Activated T-cell treated with anti-CD3 and anti-CD28 coated beads, Interleukin-2, amount 50 U/mL, for 24 hours (primary cell): ENCODE data around the gene SRRD.

ENCODE experiments used
- DNase-seq: peaks from one replicate; pipeline ENCODE4 v3.0.0-alpha.2; 2020
- H3K27ac Mint-ChIP-seq: 2 replicates; pipeline ENCODE4 v1.8.0; 2020; ENCODE audit warnings: mild to moderate bottlenecking, mixed read lengths
- H3K27me3 Mint-ChIP-seq: 2 replicates; pipeline ENCODE4 v1.8.0; 2020; ENCODE audit warnings: mixed read lengths
- H3K36me3 Mint-ChIP-seq: 2 replicates; pipeline ENCODE4 v1.8.0; 2020; ENCODE audit warnings: low read depth, mixed read lengths
- H3K4me1 Mint-ChIP-seq: 2 replicates; pipeline ENCODE4 v1.8.0; 2020; ENCODE audit warnings: low read depth, mixed read lengths
- H3K4me3 Mint-ChIP-seq: 2 replicates; pipeline ENCODE4 v1.8.0; 2020; ENCODE audit warnings: mild to moderate bottlenecking, moderate library complexity, mixed read lengths
- H3K9me3 Mint-ChIP-seq: 2 replicates; pipeline ENCODE4 v1.8.0; 2020; ENCODE audit warnings: mixed read lengths

Gene SRRD

GRCh38 chr22:26463688-26464087 is 20.0 kb upstream of the SRRD start:
- no peak overlapping the region for H3K27ac Mint-ChIP-seq
- H3K36me3 Mint-ChIP-seq: peaks cover 96% of the 10 kb centered on the region

GRCh38 chr22:26464312-26464711 is 19.4 kb upstream of the SRRD start:
- no peak overlapping the region for H3K27ac Mint-ChIP-seq
- no peaks in the 10 kb centered on the region for H3K9me3 Mint-ChIP-seq
- H3K4me1 Mint-ChIP-seq: no peaks in the 10 kb centered on the region
- DNase-seq: peak; percentile 12
- no peak overlapping the region for H3K4me3 Mint-ChIP-seq
- H3K36me3 Mint-ChIP-seq: peaks cover 96% of the 10 kb centered on the region
- H3K27me3 Mint-ChIP-seq: no peaks in the 10 kb centered on the region

More at GRCh38 chr22:26463688-26464087, 20.0 kb upstream of the SRRD start:
- no peaks in the 10 kb centered on the region for H3K4me1 Mint-ChIP-seq
- H3K9me3 Mint-ChIP-seq: no peaks in the 10 kb centered on the region
- no peaks in the 10 kb centered on the region for H3K27me3 Mint-ChIP-seq
- peak; percentile 8 for DNase-seq
- H3K4me3 Mint-ChIP-seq: no peak overlapping the region

GRCh38 chr22:26466196-26466595 is 17.5 kb upstream of the SRRD start:
- no peak for DNase-seq
- H3K36me3 Mint-ChIP-seq: peaks cover 96% of the 10 kb centered on the region
- no peaks in the 10 kb centered on the region for H3K9me3 Mint-ChIP-seq
- H3K27me3 Mint-ChIP-seq: no peaks in the 10 kb centered on the region
- H3K27ac Mint-ChIP-seq: no peak overlapping the region
- no peak overlapping the region for H3K4me3 Mint-ChIP-seq
- no peaks in the 10 kb centered on the region for H3K4me1 Mint-ChIP-seq

GRCh38 chr22:26470807-26471206 is 12.9 kb upstream of the SRRD start:
- no peak overlapping the region for H3K27ac Mint-ChIP-seq

GRCh38 chr22:26471522-26471921 is 12.2 kb upstream of the SRRD start:
- Mint-ChIP-seq H3K9me3 (no peaks in the 10 kb centered on the region), H3K4me3 (no peak overlapping the region), H3K27me3 (no peaks in the 10 kb centered on the region), H3K4me1 (peaks cover 7% of the 10 kb centered on the region), H3K36me3 (peaks cover 91% of the 10 kb centered on the region), H3K27ac (no peak overlapping the region)
- DNase-seq: no peak

More at GRCh38 chr22:26470807-26471206, 12.9 kb upstream of the SRRD start:
- Mint-ChIP-seq H3K9me3 (no peaks in the 10 kb centered on the region), H3K4me1 (peaks cover 7% of the 10 kb centered on the region), H3K4me3 (no peak overlapping the region), H3K27me3 (no peaks in the 10 kb centered on the region), H3K36me3 (peaks cover 95% of the 10 kb centered on the region)
- DNase-seq: no peak

GRCh38 chr22:26474682-26475081 is 9.0 kb upstream of the SRRD start:
- Mint-ChIP-seq H3K27ac (peak overlapping the region; percentile 20), H3K4me3 (no peak overlapping the region), H3K9me3 (no peaks in the 10 kb centered on the region), H3K36me3 (peaks cover 92% of the 10 kb centered on the region), H3K27me3 (no peaks in the 10 kb centered on the region), H3K4me1 (peaks cover 34% of the 10 kb centered on the region)
- no peak for DNase-seq

GRCh38 chr22:26476705-26477340 is 6.9 kb upstream of the SRRD start:
- H3K27ac Mint-ChIP-seq: peak overlapping the region; percentile 7
- no peaks in the 10 kb centered on the region for H3K27me3 Mint-ChIP-seq
- H3K4me1 Mint-ChIP-seq: peaks cover 53% of the 10 kb centered on the region
- DNase-seq: no peak
- peaks cover 88% of the 10 kb centered on the region for H3K36me3 Mint-ChIP-seq
- H3K9me3 Mint-ChIP-seq: no peaks in the 10 kb centered on the region
- H3K4me3 Mint-ChIP-seq: no peak overlapping the region

- peak overlapping the region; percentile 0 for H3K27ac Mint-ChIP-seq
- H3K9me3 Mint-ChIP-seq: no peaks in the 10 kb centered on the region
- no peak overlapping the region for H3K4me3 Mint-ChIP-seq
- DNase-seq: no peak
- H3K36me3 Mint-ChIP-seq: peaks cover 83% of the 10 kb centered on the region
- H3K27me3 Mint-ChIP-seq: no peaks in the 10 kb centered on the region
- H3K4me1 Mint-ChIP-seq: peaks cover 58% of the 10 kb centered on the region
Observed at GRCh38 chr22:26477341-26477731, 6.3 kb upstream of the SRRD start.

- Mint-ChIP-seq H3K36me3 (peaks cover 73% of the 10 kb centered on the region), H3K4me1 (peaks cover 68% of the 10 kb centered on the region), H3K27me3 (no peaks in the 10 kb centered on the region), H3K4me3 (peak overlapping the region; percentile 96), H3K27ac (peak overlapping the region; percentile 68), H3K9me3 (no peaks in the 10 kb centered on the region)
- DNase-seq: no peak
Observed at GRCh38 chr22:26479043-26479791, 4.5 kb upstream of the SRRD start.

GRCh38 chr22:26479792-26480610 is 3.7 kb upstream of the SRRD start:
- H3K36me3 Mint-ChIP-seq: peaks cover 69% of the 10 kb centered on the region
- peaks cover 68% of the 10 kb centered on the region for H3K4me1 Mint-ChIP-seq
- H3K4me3 Mint-ChIP-seq: peak overlapping the region; percentile 96
- no peaks in the 10 kb centered on the region for H3K9me3 Mint-ChIP-seq
- no peaks in the 10 kb centered on the region for H3K27me3 Mint-ChIP-seq
- H3K27ac Mint-ChIP-seq: peak overlapping the region; percentile 98
- DNase-seq: no peak

GRCh38 chr22:26480611-26480932 is 3.1 kb upstream of the SRRD start:
- Mint-ChIP-seq H3K9me3 (no peaks in the 10 kb centered on the region), H3K4me1 (peaks cover 73% of the 10 kb centered on the region), H3K4me3 (peak overlapping the region; percentile 96), H3K27me3 (no peaks in the 10 kb centered on the region), H3K36me3 (peaks cover 64% of the 10 kb centered on the region), H3K27ac (peak overlapping the region; percentile 98)
- DNase-seq: no peak

GRCh38 chr22:26481112-26481693 is 2.5 kb upstream of the SRRD start:
- DNase-seq: no peak
- Mint-ChIP-seq H3K27me3 (no peaks in the 10 kb centered on the region), H3K4me1 (peaks cover 79% of the 10 kb centered on the region), H3K27ac (peak overlapping the region; percentile 98), H3K4me3 (peak overlapping the region; percentile 96), H3K36me3 (peaks cover 68% of the 10 kb centered on the region), H3K9me3 (no peaks in the 10 kb centered on the region)

GRCh38 chr22:26481694-26482093 is 2.0 kb upstream of the SRRD start:
- Mint-ChIP-seq H3K4me3 (peak overlapping the region; percentile 96), H3K36me3 (peaks cover 67% of the 10 kb centered on the region), H3K9me3 (no peaks in the 10 kb centered on the region), H3K4me1 (peaks cover 80% of the 10 kb centered on the region), H3K27ac (peak overlapping the region; percentile 98), H3K27me3 (no peaks in the 10 kb centered on the region)
- DNase-seq: no peak

- no peaks in the 10 kb centered on the region for H3K27me3 Mint-ChIP-seq
- H3K4me1 Mint-ChIP-seq: peaks cover 75% of the 10 kb centered on the region
- peaks cover 66% of the 10 kb centered on the region for H3K36me3 Mint-ChIP-seq
- H3K9me3 Mint-ChIP-seq: no peaks in the 10 kb centered on the region
- DNase-seq: no peak
- peak overlapping the region; percentile 96 for H3K4me3 Mint-ChIP-seq
- peak overlapping the region; percentile 98 for H3K27ac Mint-ChIP-seq
Observed at GRCh38 chr22:26482161-26482560, 1.5 kb upstream of the SRRD start.
